T-helper 22 cell (primary cell): ENCODE measurements around the gene C8B.

ENCODE experiments used
- DNase-seq: peaks from one replicate; pipeline ENCODE4 v3.0.0-alpha.2; 2020; ENCODE audit warnings: low read depth

Gene C8B

DNA sequence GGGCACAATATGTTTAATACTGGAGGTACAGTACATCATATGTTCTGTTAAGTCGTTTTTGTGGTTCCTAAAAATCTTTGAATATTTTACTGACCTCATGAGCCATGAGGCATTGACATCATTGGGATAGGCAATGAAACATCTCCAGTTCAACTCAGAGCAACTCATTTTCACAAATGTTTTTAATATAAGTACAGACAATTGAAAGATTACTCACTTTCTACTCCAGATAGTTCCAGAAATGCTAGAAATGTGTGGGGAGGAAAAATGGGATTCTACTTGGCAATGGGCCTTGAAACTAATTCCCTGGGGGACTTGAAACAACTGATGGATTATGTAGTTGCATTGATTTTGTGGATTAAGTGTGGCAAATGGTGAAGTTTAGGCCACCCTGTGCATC, 7.2 kb upstream of the C8B start:
- DNase-seq, result no peak

- DNase-seq, result no peak
These were observed 4.5 kb upstream of the C8B start for GRCh38 chr1:56970280-56970679.

DNA sequence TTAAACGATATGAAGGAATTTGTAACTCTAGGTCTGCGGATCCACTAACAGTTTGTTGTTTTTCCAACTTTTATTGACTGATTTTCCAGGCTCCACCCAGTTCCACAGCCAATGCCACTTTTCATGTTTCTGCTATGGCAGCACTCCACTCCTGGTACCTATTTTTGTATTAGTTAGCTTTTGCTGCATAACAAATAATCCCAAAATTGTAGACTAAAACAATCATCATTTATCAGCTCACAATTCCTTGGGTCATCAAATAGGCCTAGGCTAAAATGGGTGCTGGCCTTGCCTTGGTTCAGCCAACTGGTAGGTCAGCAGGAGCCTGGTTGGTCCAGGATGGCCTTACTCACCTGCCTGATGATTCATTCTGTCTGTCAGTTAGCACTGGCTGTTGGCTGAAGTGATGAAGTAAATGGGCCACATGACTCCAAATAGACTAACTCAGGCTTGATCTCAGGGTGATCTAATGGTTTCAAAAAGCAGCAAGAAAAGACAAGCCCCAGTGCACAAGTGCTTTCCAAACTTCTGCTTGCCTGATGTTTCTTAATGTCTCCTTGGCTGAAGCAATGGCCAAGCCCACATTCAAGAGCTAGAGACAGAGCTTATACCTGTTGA, 3.2 kb upstream of the C8B start:
- DNase-seq, result no peak

DNA sequence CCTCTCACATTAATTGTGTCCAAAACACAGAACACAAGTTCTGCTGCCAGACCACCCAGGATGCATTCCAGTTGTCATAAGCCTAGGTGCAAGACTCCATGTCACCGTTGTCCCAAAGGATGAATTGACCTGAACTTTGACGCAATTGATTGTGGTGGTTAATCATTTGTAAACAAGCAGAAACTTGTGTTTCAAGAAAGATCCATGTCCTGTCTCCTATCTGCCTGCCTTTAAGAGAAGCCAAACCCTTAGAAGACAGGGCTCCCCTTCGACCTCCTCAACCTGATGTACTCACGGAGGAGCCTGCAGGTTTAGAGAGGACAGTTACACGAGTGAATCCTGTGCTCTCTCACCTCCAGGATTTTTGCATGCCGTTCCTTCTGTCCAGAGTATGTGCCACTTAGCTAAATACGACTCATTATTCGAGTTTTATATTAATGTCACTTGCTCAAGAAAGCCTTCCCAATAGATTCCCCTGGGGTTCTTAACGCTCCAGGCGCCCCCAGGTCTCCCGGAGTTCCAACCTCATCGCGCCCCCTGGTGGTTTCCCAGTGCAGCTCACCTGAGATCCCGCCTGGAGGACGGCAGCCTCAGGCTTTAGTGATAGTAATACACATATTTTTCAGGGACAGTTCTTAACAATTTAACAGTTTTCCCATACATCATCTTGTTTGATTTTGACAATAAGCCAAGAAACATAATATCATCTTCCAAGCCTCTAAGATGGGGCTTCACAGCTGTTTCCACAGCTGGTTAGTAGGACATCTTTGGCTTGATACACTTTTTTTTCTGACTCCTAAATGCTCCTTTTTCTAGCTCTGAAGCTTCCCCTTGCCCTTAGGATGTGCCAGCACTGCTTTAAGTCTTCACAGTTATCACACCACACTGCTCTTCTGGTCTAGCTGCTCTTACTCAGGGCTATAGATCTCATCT, 2.4 kb upstream of the C8B start:
- DNase-seq, result no peak

DNA sequence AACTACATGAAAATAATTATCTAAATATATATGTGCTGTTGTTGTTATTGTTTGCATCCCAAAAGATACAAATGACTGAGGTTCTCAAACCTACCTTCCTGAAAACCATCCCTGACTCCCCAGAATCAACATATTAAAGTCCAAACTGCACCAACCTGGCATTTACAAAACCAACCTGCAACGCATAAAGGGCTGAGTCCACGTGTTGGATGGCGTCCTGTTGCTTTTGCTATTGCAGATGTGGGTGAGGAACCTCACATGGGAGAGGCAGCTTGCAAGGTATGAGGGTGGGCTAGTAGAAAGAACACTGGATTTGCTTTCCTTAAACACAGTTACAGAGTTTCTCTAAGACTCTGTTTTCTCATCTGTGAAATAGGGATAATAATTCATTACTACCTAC, 1.5 kb upstream of the C8B start:
- no peak for DNase-seq

- no peak for DNase-seq
These were observed 834 bp upstream of the C8B start for GRCh38 chr1:56966698-56966999.

- DNase-seq, result no peak
These were observed 624 bp downstream of the C8B start for GRCh38 chr1:56965191-56965590.

DNA sequence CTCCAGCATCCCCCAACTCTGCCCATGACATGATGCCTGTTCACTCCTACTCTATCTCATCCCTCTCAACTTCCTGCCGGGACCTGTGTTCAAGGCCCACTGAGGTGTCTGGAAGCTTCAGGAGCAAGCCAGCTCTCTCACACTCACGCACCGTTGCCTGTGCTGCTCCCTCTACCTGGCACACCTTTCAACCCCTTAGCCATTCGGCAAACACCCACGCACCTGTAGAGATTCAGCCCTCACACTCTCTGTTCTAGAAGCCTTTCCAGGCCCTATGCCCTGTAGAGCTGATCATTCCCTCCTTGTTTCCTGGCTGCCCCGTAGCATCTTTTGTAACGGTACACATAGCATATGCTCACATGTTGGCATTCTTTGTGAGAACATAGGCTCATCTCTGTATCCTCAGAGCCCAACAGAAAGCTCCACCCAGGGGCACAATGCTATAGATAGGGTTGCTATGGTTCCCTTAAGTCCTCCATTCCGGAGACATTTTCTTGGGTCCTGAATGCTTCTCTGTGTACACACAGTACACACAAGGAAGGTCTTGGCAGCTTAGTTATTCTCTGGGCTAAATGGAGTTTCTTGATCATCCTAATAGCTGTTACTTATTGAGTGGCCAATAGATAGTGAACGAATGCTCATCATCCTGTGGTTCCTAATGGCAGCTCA, 1.3 kb downstream of the C8B start:
- DNase-seq, result no peak

DNA sequence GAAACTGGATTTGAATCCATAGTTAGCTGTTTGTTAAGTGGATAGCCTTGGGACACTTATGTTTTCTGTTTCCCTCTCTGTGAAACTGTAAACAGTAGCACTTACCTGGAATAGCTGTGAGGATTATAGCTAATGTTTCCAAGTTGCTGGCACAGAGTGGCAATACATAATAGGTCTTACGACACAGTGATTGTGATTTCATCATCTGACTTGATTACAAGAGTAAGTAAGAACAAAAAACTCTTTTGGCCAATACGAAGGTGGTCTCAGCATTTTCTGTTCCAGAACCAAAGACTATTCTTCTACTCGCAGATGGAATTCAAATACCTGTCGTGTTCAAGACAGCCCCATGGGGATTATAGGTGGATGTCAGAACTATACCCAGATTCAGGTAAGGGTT, 2.1 kb downstream of the C8B start:
- DNase-seq, result no peak

DNA sequence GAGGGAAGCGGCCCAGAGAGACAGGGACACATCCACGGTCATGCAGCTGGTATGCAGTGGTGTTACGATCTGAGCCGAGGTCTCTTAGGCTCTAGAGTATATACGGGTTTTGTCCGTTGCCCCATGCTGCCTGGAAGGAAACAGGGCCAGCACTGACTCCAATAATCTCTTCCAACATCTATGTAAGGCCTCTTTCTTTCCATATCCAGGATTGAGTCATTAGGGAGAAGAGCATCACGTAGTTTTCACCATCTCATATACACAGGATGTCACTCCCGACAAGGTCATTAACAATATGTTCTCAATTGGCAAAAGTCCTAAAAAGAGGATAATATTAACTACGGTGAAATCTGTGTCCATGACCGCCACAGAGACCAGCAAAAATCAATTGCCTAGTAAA, 4.4 kb downstream of the C8B start:
- DNase-seq, result no peak

GRCh38 chr1:56958526-56958925, 7.3 kb downstream of the C8B start:
- no peak for DNase-seq

- no peak for DNase-seq
These were observed 7.9 kb downstream of the C8B start for GRCh38 chr1:56957931-56958330.

GRCh38 chr1:56954664-56955063, 11.2 kb downstream of the C8B start:
- DNase-seq, result no peak

GRCh38 chr1:56953386-56953785, 12.4 kb downstream of the C8B start:
- DNase-seq, result no peak

DNA sequence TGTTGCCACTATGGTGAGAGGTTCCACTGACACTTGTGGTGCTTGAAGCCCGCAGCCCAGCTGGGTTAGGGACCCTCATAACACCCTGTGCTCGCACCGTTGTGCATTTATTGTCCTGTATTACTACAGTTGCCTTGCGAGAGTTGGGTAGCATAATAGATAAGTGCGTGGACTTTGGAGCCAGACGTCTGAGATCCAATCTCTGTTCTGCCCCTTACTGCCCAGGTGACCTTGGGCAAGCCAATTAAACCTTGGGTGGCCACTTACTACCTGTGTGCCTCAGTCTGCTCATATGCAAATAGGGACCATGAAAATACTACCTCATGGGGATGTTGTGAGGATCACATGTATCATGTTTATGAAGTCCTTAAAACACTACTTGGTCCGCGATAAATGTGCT, 13.3 kb downstream of the C8B start:
- DNase-seq, result no peak

- no peak for DNase-seq
These were observed 17.3 kb downstream of the C8B start for GRCh38 chr1:56948403-56949023.

- no peak for DNase-seq
These were observed 25.8 kb downstream of the C8B start for GRCh38 chr1:56940039-56940438.

DNA sequence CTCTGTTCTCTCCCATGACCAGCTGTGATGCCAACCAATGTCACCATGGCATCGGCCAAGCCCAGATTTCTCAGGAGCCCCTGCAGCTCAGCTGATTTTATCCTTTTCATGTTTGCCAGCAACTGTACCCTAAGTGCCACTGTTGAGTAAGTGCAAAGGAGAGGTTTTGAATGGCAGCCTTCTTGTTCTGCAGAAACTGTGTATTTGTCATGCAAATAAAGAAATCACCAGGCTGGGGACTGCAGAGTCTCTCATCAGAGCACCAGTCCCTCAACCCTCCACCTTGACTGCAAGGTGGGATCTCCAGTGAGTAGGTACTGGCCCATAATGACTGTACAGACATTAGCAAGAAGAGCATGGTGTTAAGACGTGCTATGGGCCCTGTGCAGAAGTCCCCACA, 26.6 kb downstream of the C8B start:
- DNase-seq, result no peak

GRCh38 chr1:56938646-56939045, 27.2 kb downstream of the C8B start:
- no peak for DNase-seq

- no peak for DNase-seq
These were observed 31.3 kb downstream of the C8B start for GRCh38 chr1:56934430-56935060.

GRCh38 chr1:56933606-56934005, 32.2 kb downstream of the C8B start:
- no peak for DNase-seq

GRCh38 chr1:56933161-56933560, 32.7 kb downstream of the C8B start:
- DNase-seq, result no peak
